Activated CD4-positive, alpha-beta T cell treated with anti-CD3 and anti-CD28 coated beads, Interleukin-2, amount 50 U/mL, for 4 hours (primary cell): ENCODE data around the gene OVAAL.

Experiments
- DNase-seq, 2 experiments: peaks; one replicate each; pipeline ENCODE4 v3.0.0-alpha.2; 2020

The OVAAL gene

GRCh38 chr1:180558664-180559063, at the start of gene OVAAL:
Gene OVAAL (plus strand): TSS chr1:180558964.
- DNase-seq, result no peak

DNA sequence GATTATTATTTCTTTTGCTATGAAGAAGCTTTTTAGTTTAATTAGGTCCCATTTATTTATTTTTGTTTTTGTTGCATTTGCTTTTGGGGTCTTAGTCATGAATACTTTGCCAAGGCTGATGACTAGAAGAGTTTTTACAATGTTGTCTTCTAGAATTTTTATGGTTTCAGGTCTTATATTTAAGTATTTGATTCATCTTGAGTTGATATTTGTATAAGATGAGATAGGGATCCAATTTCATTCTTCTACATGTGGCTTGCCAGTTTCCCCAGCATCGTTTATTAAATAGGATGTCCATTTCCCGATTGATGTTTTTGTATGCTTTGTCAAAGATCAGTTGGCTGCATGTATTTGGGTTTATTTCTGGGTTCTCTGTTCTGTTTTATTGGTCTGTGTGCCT, 47.9 kb upstream of the OVAAL start:
- no peak for DNase-seq

- no peak for DNase-seq
These were observed 45.2 kb upstream of the OVAAL start for GRCh38 chr1:180513531-180513930.

GRCh38 chr1:180515364-180515763, 43.4 kb upstream of the OVAAL start:
- no peak for DNase-seq

- peak; percentile 30 to 45 for DNase-seq
These were observed 42.8 kb upstream of the OVAAL start for GRCh38 chr1:180515857-180516388.

- no peak for DNase-seq
These were observed 38.9 kb upstream of the OVAAL start for GRCh38 chr1:180519846-180520245.

- no peak for DNase-seq
These were observed 37.1 kb upstream of the OVAAL start for GRCh38 chr1:180521474-180522212.

- no peak for DNase-seq
These were observed 36.6 kb upstream of the OVAAL start for GRCh38 chr1:180522213-180522515.

DNA sequence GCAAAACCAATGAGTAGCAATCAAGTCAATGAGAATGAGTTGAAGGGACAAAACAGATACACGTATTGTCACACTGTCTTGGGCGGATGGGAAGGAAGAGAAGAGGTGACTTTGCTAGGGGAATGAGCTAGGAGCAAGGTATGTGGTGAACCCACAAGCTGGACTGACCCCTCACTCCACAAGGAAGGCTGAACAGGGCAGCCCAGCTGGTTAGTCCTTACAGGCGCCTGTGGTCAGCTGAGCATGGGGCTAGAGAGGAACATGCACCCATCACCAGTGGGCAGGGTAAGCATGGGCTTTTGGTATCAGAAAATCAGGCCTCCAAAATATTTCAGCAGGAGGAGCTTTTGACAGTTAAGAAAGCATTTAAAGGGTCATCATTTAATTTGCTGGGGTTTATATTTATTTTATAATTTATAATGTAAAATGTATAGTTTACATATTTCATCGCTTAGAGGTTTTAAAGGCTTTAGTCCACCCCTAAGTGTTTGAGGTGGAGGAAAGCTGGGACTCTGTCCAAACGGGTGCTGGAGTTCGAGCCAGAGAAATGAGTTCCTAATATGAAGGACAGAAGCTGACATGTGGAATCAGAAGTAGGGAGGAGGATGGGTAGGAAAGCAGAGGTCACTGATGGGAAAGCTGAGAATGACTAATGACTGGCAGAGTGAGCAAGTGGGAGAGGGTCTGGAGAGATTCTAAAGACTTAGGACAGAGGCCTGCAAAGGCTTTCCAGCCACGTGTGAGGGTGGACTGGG, 34.4 kb upstream of the OVAAL start:
- no peak for DNase-seq

GRCh38 chr1:180524915-180525714, 33.6 kb upstream of the OVAAL start:
- DNase-seq, result no peak

DNA sequence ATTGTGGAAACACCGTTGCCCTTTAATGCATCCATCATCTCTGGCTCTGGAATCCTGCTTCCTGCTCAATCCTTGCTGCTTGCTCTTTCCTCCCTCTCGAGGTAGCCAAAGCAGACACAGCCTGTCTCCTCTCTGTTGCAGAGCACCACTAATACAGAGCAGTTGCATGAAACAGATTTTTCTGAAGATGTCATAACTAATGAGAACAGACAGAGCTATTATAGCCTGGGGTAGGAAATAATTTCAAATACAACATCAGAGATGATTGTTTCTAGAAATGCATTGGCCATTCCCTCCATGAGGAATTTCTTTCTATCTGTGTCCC, 33.1 kb upstream of the OVAAL start:
- no peak for DNase-seq

- no peak for DNase-seq
These were observed 31.6 kb upstream of the OVAAL start for GRCh38 chr1:180527101-180527669.

DNA sequence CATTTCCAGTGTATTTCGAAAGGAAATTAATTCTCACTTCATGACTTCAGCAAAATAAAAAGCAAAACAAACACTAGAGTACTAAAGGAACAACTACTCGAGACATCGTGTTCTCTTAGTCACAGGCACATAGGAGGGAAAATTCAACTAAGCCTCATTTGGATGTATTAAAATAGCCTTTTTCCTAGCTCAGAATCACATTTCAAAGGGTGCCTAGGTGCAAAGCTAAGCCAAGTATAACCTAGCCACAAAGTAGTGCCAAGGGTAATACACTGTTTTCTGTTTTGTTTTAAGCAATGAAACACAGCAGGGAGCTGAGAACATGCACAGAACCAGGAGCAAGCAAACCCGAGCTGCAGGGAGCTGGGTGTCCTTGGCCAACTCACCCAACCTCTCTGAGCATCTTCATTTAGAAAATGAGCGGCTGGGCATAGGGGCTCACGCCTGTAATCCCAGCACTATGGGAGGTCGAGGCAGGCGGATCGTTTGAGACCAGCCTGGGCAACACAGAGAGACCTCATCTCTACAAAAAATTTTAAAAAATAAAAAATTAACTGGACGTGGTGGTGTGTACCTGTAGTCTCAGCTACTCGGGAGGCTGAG, 29.8 kb upstream of the OVAAL start:
- no peak for DNase-seq

GRCh38 chr1:180530501-180530900, 28.3 kb upstream of the OVAAL start:
- DNase-seq, result no peak

DNA sequence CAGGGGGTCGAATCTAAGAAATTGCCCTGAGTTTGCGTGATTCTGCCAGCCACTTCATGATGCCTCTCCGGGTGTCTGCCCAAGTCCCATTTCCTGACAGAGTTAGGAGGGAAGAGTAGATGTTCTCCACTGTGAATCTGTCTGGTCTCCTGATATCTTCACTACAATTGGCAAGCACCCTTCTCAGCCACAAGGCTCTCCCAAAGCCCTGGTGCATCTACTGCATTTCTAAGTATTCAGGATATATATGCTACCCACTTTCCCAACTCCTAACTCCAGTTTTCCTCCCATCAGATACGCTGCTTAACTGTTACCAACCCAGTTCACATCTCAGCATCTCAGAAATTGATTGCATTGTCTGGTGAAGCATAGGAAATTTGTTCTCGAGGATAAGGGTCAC, 25.9 kb upstream of the OVAAL start:
- no peak for DNase-seq

DNA sequence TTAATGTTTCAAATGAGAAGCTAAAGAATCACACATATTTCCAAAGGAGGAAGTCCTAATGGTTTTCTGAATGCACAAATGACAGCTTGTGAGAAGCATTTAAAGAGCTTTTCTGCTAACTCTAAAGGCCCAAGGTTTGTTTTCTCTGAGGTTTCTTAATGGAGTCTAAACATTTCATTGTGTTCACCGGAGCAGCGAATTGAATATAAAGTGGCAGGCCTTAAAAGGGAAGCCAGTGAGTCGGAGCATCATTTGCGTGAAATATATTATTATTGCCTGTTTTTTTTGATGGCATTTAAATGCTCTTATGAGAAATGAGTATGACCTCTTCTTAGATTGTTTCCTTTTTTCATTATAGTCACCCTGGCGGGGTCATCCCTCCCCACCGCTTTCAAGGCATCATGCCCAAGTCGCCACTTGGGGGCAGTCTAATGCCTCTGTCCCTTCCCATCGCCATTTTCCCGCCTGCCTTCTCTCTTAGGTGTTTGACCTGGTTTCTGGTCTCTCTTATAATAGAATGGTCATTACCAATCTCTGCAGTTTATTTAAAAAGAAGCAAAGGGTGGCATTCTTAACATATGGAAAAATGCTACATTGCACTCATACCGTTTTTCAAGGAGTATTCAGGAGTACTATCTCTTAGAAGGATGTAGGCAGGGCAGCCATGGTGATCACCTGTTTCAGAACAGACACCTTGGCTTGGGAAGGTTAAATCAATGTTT, 25.3 kb upstream of the OVAAL start:
- peak; percentile 36 to 46 for DNase-seq

GRCh38 chr1:180534214-180534613, 24.6 kb upstream of the OVAAL start:
- no peak for DNase-seq

- no peak for DNase-seq
These were observed 23.3 kb upstream of the OVAAL start for GRCh38 chr1:180535418-180535999.

DNA sequence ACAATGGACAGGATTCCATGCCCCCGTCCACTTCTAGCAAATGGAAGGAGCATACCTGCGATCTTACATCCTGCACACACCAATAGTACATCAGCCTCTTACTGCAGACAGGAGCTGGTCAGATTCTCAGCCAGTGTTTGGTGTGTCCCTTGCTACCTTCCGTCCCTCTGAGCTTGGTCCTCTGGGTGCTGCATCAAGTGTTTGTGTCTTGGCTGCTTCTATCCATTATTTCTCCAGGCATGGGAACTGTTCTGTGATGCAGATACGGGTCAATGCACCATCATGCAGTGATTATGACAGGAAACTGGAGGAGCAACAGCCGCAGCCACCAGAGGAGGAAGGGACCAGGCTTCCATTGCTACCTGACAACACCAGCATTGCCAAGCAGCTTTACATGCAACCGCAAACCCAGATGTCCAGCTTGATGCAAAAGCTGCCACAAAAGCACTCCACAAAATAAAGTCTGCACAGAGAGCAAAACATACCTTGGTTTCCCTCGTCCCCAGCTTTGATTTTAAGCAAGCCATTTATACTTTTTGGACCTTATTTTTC, 21.9 kb upstream of the OVAAL start:
- DNase-seq, result no peak

DNA sequence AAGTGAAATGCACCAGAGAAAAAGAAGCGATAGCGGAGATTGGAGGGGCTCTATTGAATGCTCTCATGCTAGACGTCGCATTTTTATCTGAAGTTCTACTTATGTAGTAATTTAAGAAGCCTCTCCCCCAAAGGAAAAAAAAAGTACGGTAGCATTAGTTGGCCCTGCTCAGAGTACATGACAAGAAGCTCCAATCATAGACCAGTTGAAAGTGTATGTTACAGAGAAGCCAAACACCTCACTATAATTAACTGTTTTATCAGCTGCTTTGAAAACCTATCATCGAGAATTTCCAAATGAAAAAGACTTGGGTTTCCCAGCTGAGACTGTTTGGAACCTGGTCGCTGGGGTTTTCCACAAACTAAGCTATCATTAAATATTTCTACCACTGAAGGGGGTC, 19.6 kb upstream of the OVAAL start:
- no peak for DNase-seq
